Glutamatergic neuron (in vitro differentiated cells): ENCODE data around the gene CEP104. TPM values are rescaled to one million over a fixed set of nuclear protein-coding genes. Genes with fewer than 3 reads are reported as not detected.

Source experiments
- DNase-seq: peaks from one replicate; pipeline ENCODE4 v3.0.0; 2022
- H3K27ac Mint-ChIP-seq: one replicate; pipeline ENCODE4 v1.8.0; 2020; ENCODE audit warnings: mild to moderate bottlenecking, mixed read lengths, inconsistent platforms; ENCODE audit not compliant: unreplicated experiment
- H3K27me3 Mint-ChIP-seq: one replicate; pipeline ENCODE4 v1.8.0; 2020; ENCODE audit warnings: mild to moderate bottlenecking, moderate library complexity, mixed read lengths, inconsistent platforms; ENCODE audit not compliant: unreplicated experiment
- H3K36me3 Mint-ChIP-seq: one replicate; pipeline ENCODE4 v1.8.0; 2020; ENCODE audit warnings: mild to moderate bottlenecking, mixed read lengths, inconsistent platforms; ENCODE audit not compliant: unreplicated experiment
- H3K4me1 Mint-ChIP-seq: one replicate; pipeline ENCODE4 v1.8.0; 2020; ENCODE audit warnings: mild to moderate bottlenecking, low read depth, mixed read lengths, inconsistent platforms; ENCODE audit not compliant: unreplicated experiment
- H3K4me3 Mint-ChIP-seq: one replicate; pipeline ENCODE4 v1.8.0; 2020; ENCODE audit warnings: mild to moderate bottlenecking, mixed read lengths, inconsistent platforms; ENCODE audit not compliant: unreplicated experiment
- H3K9me3 Mint-ChIP-seq: one replicate; pipeline ENCODE4 v1.8.0; 2020; ENCODE audit warnings: mild to moderate bottlenecking, moderate library complexity, mixed read lengths, inconsistent platforms; ENCODE audit not compliant: unreplicated experiment
- total RNA-seq: library from RNA; stranded (reverse); fragmentation: NEBNext Ultra II Directional; extraction: Animal tissue kit (Norgen Biotek cat#: 25700); gene quantifications from one replicate; pipeline ENCODE4 v1.2.1, GENCODE V29; 2021; ENCODE audit not compliant: unreplicated experiment
- TF ChIP-seq, protein P1 (sequence below): fragments of 200-600 bp; sonication (generic); IDR thresholded peaks from one replicate; pipeline ENCODE4 v1.5.0; 2021; ENCODE audit not compliant: partially characterized antibody, unreplicated experiment

CEP104 gene
- total RNA-seq, 1 donor from 2014 or later: 102 TPM

- peaks cover 21% of the 10 kb centered on the region for H3K36me3 Mint-ChIP-seq
- DNase-seq: no peak
- H3K27ac Mint-ChIP-seq: no peak overlapping the region
- peaks cover 2% of the 10 kb centered on the region for H3K9me3 Mint-ChIP-seq
- H3K27me3 Mint-ChIP-seq: peaks cover 4% of the 10 kb centered on the region
- no peaks in the 10 kb centered on the region for H3K4me1 Mint-ChIP-seq
- H3K4me3 Mint-ChIP-seq: no peak overlapping the region
- TF ChIP-seq, protein P1, sequence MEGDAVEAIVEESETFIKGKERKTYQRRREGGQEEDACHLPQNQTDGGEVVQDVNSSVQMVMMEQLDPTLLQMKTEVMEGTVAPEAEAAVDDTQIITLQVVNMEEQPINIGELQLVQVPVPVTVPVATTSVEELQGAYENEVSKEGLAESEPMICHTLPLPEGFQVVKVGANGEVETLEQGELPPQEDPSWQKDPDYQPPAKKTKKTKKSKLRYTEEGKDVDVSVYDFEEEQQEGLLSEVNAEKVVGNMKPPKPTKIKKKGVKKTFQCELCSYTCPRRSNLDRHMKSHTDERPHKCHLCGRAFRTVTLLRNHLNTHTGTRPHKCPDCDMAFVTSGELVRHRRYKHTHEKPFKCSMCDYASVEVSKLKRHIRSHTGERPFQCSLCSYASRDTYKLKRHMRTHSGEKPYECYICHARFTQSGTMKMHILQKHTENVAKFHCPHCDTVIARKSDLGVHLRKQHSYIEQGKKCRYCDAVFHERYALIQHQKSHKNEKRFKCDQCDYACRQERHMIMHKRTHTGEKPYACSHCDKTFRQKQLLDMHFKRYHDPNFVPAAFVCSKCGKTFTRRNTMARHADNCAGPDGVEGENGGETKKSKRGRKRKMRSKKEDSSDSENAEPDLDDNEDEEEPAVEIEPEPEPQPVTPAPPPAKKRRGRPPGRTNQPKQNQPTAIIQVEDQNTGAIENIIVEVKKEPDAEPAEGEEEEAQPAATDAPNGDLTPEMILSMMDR: no peak
Measured at GRCh38 chr1:3842912-3843311, 14.1 kb downstream of the CEP104 start.

- peaks cover 2% of the 10 kb centered on the region for H3K9me3 Mint-ChIP-seq
Measured at GRCh38 chr1:3841491-3841890, 15.5 kb downstream of the CEP104 start.

DNA sequence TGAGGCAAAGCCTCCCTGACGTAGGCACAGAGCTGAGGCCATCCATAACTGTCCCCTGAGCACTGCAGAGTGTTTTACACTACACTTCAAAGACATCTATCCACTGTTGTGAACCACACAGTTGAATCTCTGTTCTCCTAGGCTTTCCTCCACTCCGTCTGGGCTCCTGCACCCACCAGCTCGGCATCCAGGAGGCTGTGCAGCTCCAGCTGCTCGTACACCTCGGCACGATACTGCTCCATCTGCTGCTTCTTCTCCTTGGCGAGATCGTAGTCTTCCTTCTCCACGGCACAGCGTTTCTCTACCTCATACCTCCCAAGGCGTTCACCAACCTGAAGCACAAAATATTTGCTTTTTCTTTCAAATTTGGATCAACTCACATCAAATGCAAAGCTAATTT, 18.2 kb downstream of the CEP104 start:
- H3K4me3 Mint-ChIP-seq: no peak overlapping the region
- H3K36me3 Mint-ChIP-seq: peaks cover 34% of the 10 kb centered on the region
- H3K27ac Mint-ChIP-seq: no peak overlapping the region
- TF ChIP-seq, protein P1: no peak
- H3K27me3 Mint-ChIP-seq: peaks cover 4% of the 10 kb centered on the region
- no peaks in the 10 kb centered on the region for H3K4me1 Mint-ChIP-seq
- H3K9me3 Mint-ChIP-seq: peaks cover 2% of the 10 kb centered on the region
- no peak for DNase-seq

More at GRCh38 chr1:3841491-3841890, 15.5 kb downstream of the CEP104 start:
- no peaks in the 10 kb centered on the region for H3K4me1 Mint-ChIP-seq
- no peak for DNase-seq
- H3K27me3 Mint-ChIP-seq: peaks cover 4% of the 10 kb centered on the region
- TF ChIP-seq, protein P1: no peak
- H3K27ac Mint-ChIP-seq: no peak overlapping the region
- H3K4me3 Mint-ChIP-seq: no peak overlapping the region
- H3K36me3 Mint-ChIP-seq: peaks cover 27% of the 10 kb centered on the region

- TF ChIP-seq, protein P1: no peak
- Mint-ChIP-seq H3K4me1 (no peaks in the 10 kb centered on the region), H3K4me3 (no peak overlapping the region), H3K36me3 (peaks cover 34% of the 10 kb centered on the region), H3K9me3 (peaks cover 2% of the 10 kb centered on the region), H3K27ac (no peak overlapping the region), H3K27me3 (peaks cover 4% of the 10 kb centered on the region)
- no peak for DNase-seq
Measured at GRCh38 chr1:3837685-3838084, 19.3 kb downstream of the CEP104 start.

- H3K36me3 Mint-ChIP-seq: peaks cover 34% of the 10 kb centered on the region
- no peak overlapping the region for H3K27ac Mint-ChIP-seq
- peaks cover 2% of the 10 kb centered on the region for H3K9me3 Mint-ChIP-seq
- no peaks in the 10 kb centered on the region for H3K4me1 Mint-ChIP-seq
- TF ChIP-seq, protein P1: no peak
- DNase-seq: no peak
- H3K4me3 Mint-ChIP-seq: no peak overlapping the region
- H3K27me3 Mint-ChIP-seq: peaks cover 4% of the 10 kb centered on the region
Measured at GRCh38 chr1:3837200-3837599, 19.8 kb downstream of the CEP104 start.
